ENCODE measurements around the gene RNF217.

RNF217 gene

GRCh38 chr6:125046107-125046925 is 84.1 kb downstream of the RNF217 start:
- Mint-ChIP-seq H3K9me3 (no peaks in the 10 kb centered on the region), H3K36me3 (ENCODE audit: low read depth) (peaks cover 8% of the 10 kb centered on the region), H3K27ac (no peak overlapping the region), H3K4me1 (peaks cover 35% of the 10 kb centered on the region), H3K4me3 (no peak overlapping the region), H3K27me3 (ENCODE audit: low read depth) (no peaks in the 10 kb centered on the region)
- TF ChIP-seq CTCF (IDR thresholded peaks at IDR 0.05; ENCODE audit: unreplicated experiment in 3 of 3): no peak

GRCh38 chr6:125048274-125048673 is 86.0 kb downstream of the RNF217 start:
- no peaks in the 10 kb centered on the region for H3K9me3 Mint-ChIP-seq
- peaks cover 8% of the 10 kb centered on the region for H3K36me3 Mint-ChIP-seq (ENCODE audit: low read depth)
- no peak for TF ChIP-seq CTCF (IDR thresholded peaks at IDR 0.05; ENCODE audit: unreplicated experiment in 3 of 3)
- H3K4me3 Mint-ChIP-seq: no peak overlapping the region
- peaks cover 23% of the 10 kb centered on the region for H3K4me1 Mint-ChIP-seq
- no peak overlapping the region for H3K27ac Mint-ChIP-seq
- H3K27me3 Mint-ChIP-seq (ENCODE audit: low read depth): no peaks in the 10 kb centered on the region

- Mint-ChIP-seq H3K9me3 (no peaks in the 10 kb centered on the region), H3K4me1 (peaks cover 17% of the 10 kb centered on the region), H3K27me3 (ENCODE audit: low read depth) (no peaks in the 10 kb centered on the region), H3K27ac (peak overlapping the region; percentile 46 to 52 (median 49)), H3K4me3 (no peak overlapping the region), H3K36me3 (ENCODE audit: low read depth) (peaks cover 6% of the 10 kb centered on the region)
- TF ChIP-seq CTCF (IDR thresholded peaks at IDR 0.05; ENCODE audit: unreplicated experiment in 3 of 3): no peak
Measured at GRCh38 chr6:125050663-125051318, 88.6 kb downstream of the RNF217 start.

- no peaks in the 10 kb centered on the region for H3K27me3 Mint-ChIP-seq (ENCODE audit: low read depth)
- peaks cover 25% of the 10 kb centered on the region for H3K4me1 Mint-ChIP-seq
- H3K4me3 Mint-ChIP-seq: no peak overlapping the region
- peaks cover 6% of the 10 kb centered on the region for H3K36me3 Mint-ChIP-seq (ENCODE audit: low read depth)
- TF ChIP-seq CTCF (IDR thresholded peaks at IDR 0.05; ENCODE audit: unreplicated experiment in 3 of 3): no peak
- no peaks in the 10 kb centered on the region for H3K9me3 Mint-ChIP-seq
- H3K27ac Mint-ChIP-seq: no peak overlapping the region
Measured at GRCh38 chr6:125053809-125054208, 91.6 kb downstream of the RNF217 start.

- Mint-ChIP-seq H3K27me3 (ENCODE audit: low read depth) (no peaks in the 10 kb centered on the region), H3K4me3 (no peak overlapping the region), H3K9me3 (no peaks in the 10 kb centered on the region), H3K4me1 (peaks cover 28% of the 10 kb centered on the region), H3K27ac (no peak overlapping the region), H3K36me3 (ENCODE audit: low read depth) (peaks cover 6% of the 10 kb centered on the region)
- no peak for TF ChIP-seq CTCF (IDR thresholded peaks at IDR 0.05; ENCODE audit: unreplicated experiment in 3 of 3)
Measured at GRCh38 chr6:125054331-125054730, 92.1 kb downstream of the RNF217 start.
